C4-2B (cell line): ENCODE measurements around the gene C3.
"Not testable (repeated sequence)": the region's sequence is repeated elsewhere in the genome, so short reads cannot be mapped to it uniquely, and the experiment has no call there.

Experiments
- H3K27ac ChIP-seq: fragments of 450-650 bp; 2 replicates; pipeline ENCODE4 v1.5.1; 2017
- CTCF ChIP-seq: fragments of 450-650 bp; conservative IDR thresholded peaks from 2 replicates; pipeline ENCODE4 v1.5.1; 2017; ENCODE audit warnings: mild to moderate bottlenecking
- ZFX ChIP-seq: fragments of 450-650 bp; IDR thresholded peaks from 2 replicates; pipeline ENCODE4 v1.6.1; 2017

C3 gene

GRCh38 chr19:6752256-6753177 is 32.1 kb upstream of the C3 start:
- TF ChIP-seq CTCF (no peak), ZFX (no peak)
- no peak overlapping the region for H3K27ac ChIP-seq

GRCh38 chr19:6751189-6751588 is 30.7 kb upstream of the C3 start:
- no peak overlapping the region for H3K27ac ChIP-seq
- TF ChIP-seq CTCF = no peak
- TF ChIP-seq ZFX = no peak

DNA sequence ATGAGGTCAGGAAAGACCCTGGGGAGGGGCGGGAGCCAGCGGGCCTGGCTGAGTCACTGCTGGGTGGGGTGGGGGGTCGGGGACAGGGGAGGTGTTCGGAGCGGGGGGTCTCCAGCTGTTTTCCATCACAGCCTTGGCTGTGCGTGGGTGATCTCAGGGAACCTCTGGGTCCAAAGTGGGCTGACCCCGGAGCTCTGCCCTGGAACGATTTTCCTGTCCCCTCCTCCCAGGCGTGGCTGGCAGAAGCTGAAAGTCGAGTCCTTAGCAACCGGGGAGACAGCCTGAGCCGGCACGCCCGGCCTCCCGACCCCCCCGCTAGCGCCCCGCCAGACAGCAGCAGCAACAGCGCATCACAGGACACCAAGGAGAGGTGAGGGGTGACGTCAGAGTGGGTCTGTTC is 29.6 kb upstream of the C3 start:
- H3K27ac ChIP-seq = no peak overlapping the region
- no peak for TF ChIP-seq ZFX
- TF ChIP-seq CTCF = no peak

DNA sequence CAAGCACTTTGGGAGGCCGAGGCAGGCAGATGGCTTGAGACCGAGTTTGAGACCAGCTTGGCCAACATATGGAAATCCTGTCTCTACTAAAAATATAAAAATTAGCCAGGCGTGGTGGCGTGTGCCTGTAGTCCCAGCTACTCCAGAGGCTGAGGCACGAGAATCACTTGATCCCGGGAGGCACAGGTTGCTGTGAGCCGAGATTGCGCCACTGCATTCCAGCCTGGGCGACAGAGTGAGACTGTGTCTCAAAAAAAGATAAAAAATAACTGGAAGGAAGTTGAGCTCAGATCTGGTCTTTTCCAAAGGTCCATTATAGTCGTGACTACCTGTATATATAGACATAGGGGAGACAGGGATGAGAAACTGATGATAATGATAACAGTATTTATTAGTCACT is 28.1 kb upstream of the C3 start:
- H3K27ac ChIP-seq = not testable (repeated sequence)

DNA sequence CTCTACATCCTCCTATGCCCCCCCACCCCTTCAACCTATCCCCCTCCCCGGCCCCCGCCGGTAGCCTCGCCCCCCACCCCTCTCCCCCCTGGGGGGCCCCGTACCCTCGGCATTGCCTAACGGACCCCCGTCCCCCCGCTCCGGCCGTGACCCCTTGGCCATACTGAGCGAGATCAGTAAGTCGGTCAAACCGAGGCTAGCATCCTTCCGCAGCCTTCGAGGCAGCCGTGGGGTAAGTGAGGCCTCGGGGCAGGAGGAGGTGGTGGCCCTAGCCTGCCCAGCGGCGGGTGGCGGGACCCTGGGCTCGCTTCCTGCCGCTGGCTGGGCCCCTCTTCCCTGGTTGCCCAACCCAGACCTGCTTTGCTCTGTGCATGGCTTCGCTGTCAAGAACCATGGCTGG is 25.5 kb upstream of the C3 start:
- no peak overlapping the region for H3K27ac ChIP-seq
- TF ChIP-seq CTCF = no peak
- no peak for TF ChIP-seq ZFX

GRCh38 chr19:6744381-6745301 is 24.2 kb upstream of the C3 start:
- TF ChIP-seq ZFX = no peak
- no peak for TF ChIP-seq CTCF
- peak overlapping the region; percentile 41 for H3K27ac ChIP-seq

GRCh38 chr19:6743714-6744380 is 23.4 kb upstream of the C3 start:
- TF ChIP-seq CTCF (no peak), ZFX (no peak)
- peak overlapping the region; percentile 41 for H3K27ac ChIP-seq
